ENCODE data around the gene ALOXE3. TPM values are rescaled to one million over a fixed set of nuclear protein-coding genes. Genes with fewer than 3 reads are reported as not detected.
"Not testable (repeated sequence)": the region's sequence is repeated elsewhere in the genome, so short reads cannot be mapped to it uniquely, and the experiment has no call there.

The ALOXE3 gene
- total RNA-seq, 1 donor from 2014 or later = not detected

DNA sequence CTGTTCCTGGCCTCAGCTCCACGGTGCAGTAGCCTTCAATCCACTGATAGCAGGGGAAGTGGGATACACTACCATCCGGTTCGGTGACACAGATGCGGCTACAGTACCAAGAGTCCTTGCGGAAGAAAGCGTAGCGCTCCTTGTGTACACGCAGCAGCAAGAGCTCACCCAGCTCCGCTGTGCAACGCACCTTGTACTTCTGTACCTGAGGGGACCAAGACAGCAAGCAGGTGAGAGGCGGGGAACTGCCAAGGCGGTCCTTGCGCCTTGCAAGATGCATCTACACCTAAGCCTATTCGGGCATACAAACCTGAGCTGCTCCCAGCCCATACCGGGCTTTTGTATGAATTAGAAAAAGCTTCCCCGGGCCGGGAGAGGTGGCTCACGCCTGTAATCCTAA lies 1.5 kb downstream of the ALOXE3 start:
- Mint-ChIP-seq H3K27ac (ENCODE audit: unreplicated experiment) (no peak overlapping the region), H3K9me3 (ENCODE audit: unreplicated experiment) (no peaks in the 10 kb centered on the region), H3K4me1 (ENCODE audit: unreplicated experiment) (peaks cover 33% of the 10 kb centered on the region), H3K27me3 (ENCODE audit: unreplicated experiment) (peaks cover 32% of the 10 kb centered on the region), H3K36me3 (ENCODE audit: unreplicated experiment) (no peaks in the 10 kb centered on the region), H3K4me3 (ENCODE audit: unreplicated experiment) (no peak overlapping the region)
- TF ChIP-seq, protein P1, sequence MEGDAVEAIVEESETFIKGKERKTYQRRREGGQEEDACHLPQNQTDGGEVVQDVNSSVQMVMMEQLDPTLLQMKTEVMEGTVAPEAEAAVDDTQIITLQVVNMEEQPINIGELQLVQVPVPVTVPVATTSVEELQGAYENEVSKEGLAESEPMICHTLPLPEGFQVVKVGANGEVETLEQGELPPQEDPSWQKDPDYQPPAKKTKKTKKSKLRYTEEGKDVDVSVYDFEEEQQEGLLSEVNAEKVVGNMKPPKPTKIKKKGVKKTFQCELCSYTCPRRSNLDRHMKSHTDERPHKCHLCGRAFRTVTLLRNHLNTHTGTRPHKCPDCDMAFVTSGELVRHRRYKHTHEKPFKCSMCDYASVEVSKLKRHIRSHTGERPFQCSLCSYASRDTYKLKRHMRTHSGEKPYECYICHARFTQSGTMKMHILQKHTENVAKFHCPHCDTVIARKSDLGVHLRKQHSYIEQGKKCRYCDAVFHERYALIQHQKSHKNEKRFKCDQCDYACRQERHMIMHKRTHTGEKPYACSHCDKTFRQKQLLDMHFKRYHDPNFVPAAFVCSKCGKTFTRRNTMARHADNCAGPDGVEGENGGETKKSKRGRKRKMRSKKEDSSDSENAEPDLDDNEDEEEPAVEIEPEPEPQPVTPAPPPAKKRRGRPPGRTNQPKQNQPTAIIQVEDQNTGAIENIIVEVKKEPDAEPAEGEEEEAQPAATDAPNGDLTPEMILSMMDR (IDR thresholded peaks at IDR 0.05) = no peak
- no peak for DNase-seq (ENCODE audit: extremely low spot score, unreplicated experiment)

DNA sequence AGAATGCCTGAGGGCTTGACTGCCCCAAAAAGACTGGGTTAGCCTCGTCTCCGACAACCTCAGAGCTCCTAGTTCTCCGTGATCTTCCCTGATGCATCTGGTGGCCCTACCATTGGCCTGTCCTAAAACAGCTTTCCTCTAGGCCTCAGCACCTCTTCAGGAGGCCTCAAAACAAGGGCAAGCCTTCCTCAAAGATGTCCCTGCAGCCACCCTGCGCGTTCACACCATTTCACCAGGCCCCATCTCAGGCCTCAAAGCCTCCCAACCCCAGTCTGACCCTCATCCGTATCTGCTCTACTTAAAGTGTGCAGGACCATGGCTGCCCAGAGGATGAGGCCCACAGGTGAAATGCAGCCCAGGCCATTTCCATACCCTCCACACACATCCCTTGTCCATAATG lies 7.4 kb downstream of the ALOXE3 start:
- no peak for DNase-seq (ENCODE audit: extremely low spot score, unreplicated experiment)
- Mint-ChIP-seq H3K9me3 (ENCODE audit: unreplicated experiment) (no peaks in the 10 kb centered on the region), H3K27ac (ENCODE audit: unreplicated experiment) (no peak overlapping the region), H3K36me3 (ENCODE audit: unreplicated experiment) (no peaks in the 10 kb centered on the region), H3K27me3 (ENCODE audit: unreplicated experiment) (peaks cover 56% of the 10 kb centered on the region), H3K4me1 (ENCODE audit: unreplicated experiment) (peaks cover 8% of the 10 kb centered on the region), H3K4me3 (ENCODE audit: unreplicated experiment) (no peak overlapping the region)
- TF ChIP-seq, protein P1 (IDR thresholded peaks at IDR 0.05) = no peak

DNA sequence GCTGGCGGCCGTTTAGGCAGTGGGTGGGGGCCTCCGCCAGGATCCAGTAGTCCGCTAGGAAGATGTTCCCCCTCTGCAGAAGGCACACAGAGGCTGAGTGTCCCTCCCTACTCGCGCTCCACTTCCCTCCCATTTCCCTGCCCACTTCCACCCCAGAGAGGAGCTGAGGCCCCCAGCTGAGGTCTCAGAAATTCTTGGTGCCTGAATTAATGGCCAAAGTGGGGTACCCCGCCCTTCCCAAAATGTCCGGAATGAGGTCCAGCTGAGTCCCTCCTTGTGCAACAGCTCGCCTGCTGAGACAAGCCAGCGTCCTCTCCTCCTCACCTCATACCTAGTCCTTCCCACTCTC lies 7.9 kb downstream of the ALOXE3 start:
- Mint-ChIP-seq H3K4me1 (ENCODE audit: unreplicated experiment) (peaks cover 8% of the 10 kb centered on the region), H3K27ac (ENCODE audit: unreplicated experiment) (no peak overlapping the region), H3K36me3 (ENCODE audit: unreplicated experiment) (no peaks in the 10 kb centered on the region), H3K27me3 (ENCODE audit: unreplicated experiment) (peaks cover 54% of the 10 kb centered on the region), H3K4me3 (ENCODE audit: unreplicated experiment) (no peak overlapping the region), H3K9me3 (ENCODE audit: unreplicated experiment) (no peaks in the 10 kb centered on the region)
- TF ChIP-seq, protein P1 (IDR thresholded peaks at IDR 0.05) = no peak
- DNase-seq (ENCODE audit: extremely low spot score, unreplicated experiment) = no peak

DNA sequence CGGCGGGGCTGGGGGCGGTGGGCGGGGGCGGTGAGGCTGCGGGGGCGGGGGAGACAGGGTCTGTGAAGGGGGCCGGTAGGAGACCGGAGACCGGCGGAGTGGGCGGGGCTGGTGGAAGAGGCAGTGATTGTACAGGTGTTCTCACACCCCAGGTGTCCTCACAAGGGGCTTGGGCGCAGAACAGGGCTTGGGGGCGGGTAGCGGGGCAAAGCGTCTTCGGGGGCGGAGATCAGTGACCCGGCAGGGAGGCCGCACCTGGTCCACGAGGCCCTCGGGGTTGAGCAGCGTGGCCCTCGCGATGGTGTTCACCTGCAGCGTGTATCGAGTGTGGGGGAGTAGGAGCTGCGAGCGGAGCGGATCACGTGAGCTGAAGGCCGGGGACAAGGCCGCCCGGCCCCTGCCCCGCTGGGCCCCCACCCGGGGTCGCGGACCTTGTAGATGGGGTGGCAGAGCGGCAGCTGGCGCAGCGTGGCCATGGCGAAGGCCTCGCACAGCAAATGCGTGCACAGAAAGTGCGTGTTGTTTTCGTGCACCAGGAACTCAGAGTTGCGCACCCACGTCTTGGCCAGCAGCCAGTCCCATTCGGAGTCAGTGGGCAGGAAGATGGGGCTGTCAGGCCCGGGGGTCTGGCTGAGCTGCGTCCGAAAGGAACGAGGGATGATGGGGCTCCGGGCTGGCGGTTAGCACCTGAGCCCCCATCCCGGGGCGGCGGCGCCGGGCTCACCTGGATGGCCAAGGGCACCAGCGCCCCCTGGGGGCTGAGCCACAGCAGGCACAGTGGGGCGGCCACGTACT lies 8.5 kb downstream of the ALOXE3 start:
- peaks cover 8% of the 10 kb centered on the region for H3K4me1 Mint-ChIP-seq (ENCODE audit: unreplicated experiment)
- no peak for DNase-seq (ENCODE audit: extremely low spot score, unreplicated experiment)
- TF ChIP-seq, protein P1 (IDR thresholded peaks at IDR 0.05) = peak; percentile 76
- H3K27me3 Mint-ChIP-seq (ENCODE audit: unreplicated experiment) = peaks cover 49% of the 10 kb centered on the region
- H3K27ac Mint-ChIP-seq (ENCODE audit: unreplicated experiment) = no peak overlapping the region
- no peaks in the 10 kb centered on the region for H3K36me3 Mint-ChIP-seq (ENCODE audit: unreplicated experiment)
- no peak overlapping the region for H3K4me3 Mint-ChIP-seq (ENCODE audit: unreplicated experiment)
- no peaks in the 10 kb centered on the region for H3K9me3 Mint-ChIP-seq (ENCODE audit: unreplicated experiment)

DNA sequence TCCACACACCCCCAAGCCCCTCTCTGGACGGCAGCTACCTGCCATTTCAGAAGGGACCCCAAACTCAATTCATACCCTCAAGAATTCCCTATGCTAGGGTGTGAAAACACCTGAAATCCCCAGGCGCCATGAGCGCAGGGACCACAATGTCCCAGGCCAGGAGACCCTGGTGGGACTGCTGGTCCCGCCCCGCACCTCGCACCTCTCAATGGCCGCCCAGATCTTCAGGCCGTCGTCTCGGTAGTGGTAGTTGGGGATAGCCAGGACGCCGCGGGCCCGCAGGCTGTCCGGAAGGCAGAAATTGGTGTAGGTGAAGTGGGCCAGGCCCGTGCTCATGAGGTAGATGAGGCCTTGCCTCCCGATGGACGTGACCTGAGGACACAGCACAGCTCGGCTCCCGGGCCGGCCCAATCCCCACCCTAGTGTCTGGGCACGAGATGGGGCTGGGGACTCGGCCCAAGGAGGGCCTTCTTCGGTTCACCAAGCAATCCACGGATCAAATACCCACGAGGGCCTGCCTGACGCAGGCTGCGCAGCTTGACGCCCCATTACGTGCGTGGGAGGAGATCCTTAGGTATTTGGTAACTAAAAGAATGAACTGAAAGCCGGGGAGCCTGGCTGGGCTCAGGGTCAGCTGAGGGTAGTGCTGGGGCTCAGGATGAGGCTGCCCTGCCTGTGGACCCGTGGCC lies 9.2 kb downstream of the ALOXE3 start:
- Mint-ChIP-seq H3K4me3 (ENCODE audit: unreplicated experiment) (no peak overlapping the region), H3K36me3 (ENCODE audit: unreplicated experiment) (no peaks in the 10 kb centered on the region), H3K9me3 (ENCODE audit: unreplicated experiment) (no peaks in the 10 kb centered on the region), H3K27me3 (ENCODE audit: unreplicated experiment) (peaks cover 41% of the 10 kb centered on the region), H3K27ac (ENCODE audit: unreplicated experiment) (no peak overlapping the region), H3K4me1 (ENCODE audit: unreplicated experiment) (peaks cover 8% of the 10 kb centered on the region)
- no peak for DNase-seq (ENCODE audit: extremely low spot score, unreplicated experiment)
- TF ChIP-seq, protein P1 (IDR thresholded peaks at IDR 0.05) = no peak

DNA sequence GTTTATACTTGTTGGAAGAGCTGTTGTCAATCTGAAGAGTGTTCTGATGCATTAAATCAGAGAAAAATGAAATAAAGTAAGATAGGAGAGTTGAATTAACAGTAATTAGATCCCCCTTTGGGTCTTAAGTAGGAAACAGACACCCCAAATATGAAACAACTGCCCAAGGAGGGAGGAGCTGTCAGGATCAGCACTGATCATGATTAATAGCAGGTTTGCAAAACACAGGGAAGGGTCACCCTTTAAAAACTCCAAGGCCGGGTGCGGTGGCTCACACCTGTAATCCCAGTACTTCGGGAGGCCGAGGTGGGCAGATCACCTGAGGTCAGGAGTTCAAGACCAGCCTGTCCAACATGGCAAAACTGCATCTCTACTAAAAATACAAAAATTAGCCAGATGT lies 11.3 kb downstream of the ALOXE3 start:
- H3K4me1 Mint-ChIP-seq (ENCODE audit: unreplicated experiment); H3K9me3 Mint-ChIP-seq (ENCODE audit: unreplicated experiment); H3K27ac Mint-ChIP-seq (ENCODE audit: unreplicated experiment); H3K4me3 Mint-ChIP-seq (ENCODE audit: unreplicated experiment); H3K36me3 Mint-ChIP-seq (ENCODE audit: unreplicated experiment); DNase-seq (ENCODE audit: extremely low spot score, unreplicated experiment): not testable (repeated sequence)
- H3K27me3 Mint-ChIP-seq (ENCODE audit: unreplicated experiment) = peaks cover 30% of the 10 kb centered on the region
